Fibroblast of skin of scalp (primary cell): ENCODE results near the gene FBRS.

Experiments used
- DNase-seq: peaks from one replicate; pipeline ENCODE4 v3.0.0-alpha.2; 2013

FBRS gene

GRCh38 chr16:30644334-30644830, 13.8 kb upstream of the FBRS start:
- no peak for DNase-seq

- no peak for DNase-seq
These were observed 12.5 kb upstream of the FBRS start for GRCh38 chr16:30645727-30646126.

GRCh38 chr16:30647274-30647571, 11.0 kb upstream of the FBRS start:
- DNase-seq = no peak

GRCh38 chr16:30649725-30650368, 8.4 kb upstream of the FBRS start:
- no peak for DNase-seq

GRCh38 chr16:30650369-30651123, 7.7 kb upstream of the FBRS start, which contains the start of gene PRR14:
Gene PRR14 (plus strand): TSS chr16:30650960. CDS start chr16:30651646, 686 bp downstream.
- peak; percentile 100 for DNase-seq

- peak; percentile 73 for DNase-seq
These were observed 6.9 kb upstream of the FBRS start for GRCh38 chr16:30651124-30652004.

GRCh38 chr16:30652005-30652296, 6.3 kb upstream of the FBRS start:
- DNase-seq = no peak

- no peak for DNase-seq
These were observed 5.5 kb upstream of the FBRS start for GRCh38 chr16:30652718-30653117.

- DNase-seq = no peak
These were observed 3.4 kb upstream of the FBRS start for GRCh38 chr16:30654856-30655255.

- DNase-seq = no peak
These were observed 2.4 kb upstream of the FBRS start for GRCh38 chr16:30655815-30656347.

- DNase-seq = no peak
These were observed 1.8 kb upstream of the FBRS start for GRCh38 chr16:30656388-30656787.

GRCh38 chr16:30656974-30657865, 1.0 kb upstream of the FBRS start:
- no peak for DNase-seq

GRCh38 chr16:30658731-30659506, 688 bp downstream of the FBRS start:
- peak; percentile 99 for DNase-seq

GRCh38 chr16:30659507-30660423, 1.5 kb downstream of the FBRS start:
- DNase-seq = peak; percentile 19

- DNase-seq = no peak
These were observed 2.4 kb downstream of the FBRS start for GRCh38 chr16:30660424-30661261.

GRCh38 chr16:30662449-30662848, 4.2 kb downstream of the FBRS start:
- no peak for DNase-seq

- no peak for DNase-seq
These were observed 4.8 kb downstream of the FBRS start for GRCh38 chr16:30663038-30663437.

GRCh38 chr16:30663820-30664219, 5.6 kb downstream of the FBRS start:
- no peak for DNase-seq

GRCh38 chr16:30664616-30665109, 6.4 kb downstream of the FBRS start:
- DNase-seq = no peak
